HG02981 (cell line): ENCODE measurements around the gene UNC119B.

Experiments
- ATAC-seq: cut with Tn5 transposase; IDR thresholded peaks from one replicate; pipeline ENCODE4 v1.9.1; 2021; ENCODE audit warnings: mild to moderate bottlenecking, moderate library complexity; ENCODE audit not compliant: unreplicated experiment

The UNC119B gene

DNA sequence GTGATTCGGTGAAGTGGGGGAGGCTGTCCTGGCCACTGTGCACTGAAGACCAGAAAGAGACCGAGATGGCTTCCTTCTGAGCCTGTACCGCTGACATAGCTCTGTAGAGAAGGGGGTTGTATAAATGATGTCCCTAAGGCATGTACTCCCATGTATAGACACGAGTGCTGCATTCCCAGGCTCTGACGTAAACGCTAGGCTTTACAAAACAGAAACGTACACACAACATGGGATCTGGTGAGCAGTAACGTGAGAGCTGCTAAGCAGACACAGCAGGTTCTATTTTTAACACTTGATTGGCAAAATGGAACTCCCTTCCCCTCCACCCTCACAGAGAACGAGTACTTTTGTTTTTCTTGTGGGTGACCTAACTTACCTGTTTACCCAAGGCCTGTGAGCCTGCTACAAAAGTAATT is 51.3 kb downstream of the UNC119B start:
- no peak for ATAC-seq

DNA sequence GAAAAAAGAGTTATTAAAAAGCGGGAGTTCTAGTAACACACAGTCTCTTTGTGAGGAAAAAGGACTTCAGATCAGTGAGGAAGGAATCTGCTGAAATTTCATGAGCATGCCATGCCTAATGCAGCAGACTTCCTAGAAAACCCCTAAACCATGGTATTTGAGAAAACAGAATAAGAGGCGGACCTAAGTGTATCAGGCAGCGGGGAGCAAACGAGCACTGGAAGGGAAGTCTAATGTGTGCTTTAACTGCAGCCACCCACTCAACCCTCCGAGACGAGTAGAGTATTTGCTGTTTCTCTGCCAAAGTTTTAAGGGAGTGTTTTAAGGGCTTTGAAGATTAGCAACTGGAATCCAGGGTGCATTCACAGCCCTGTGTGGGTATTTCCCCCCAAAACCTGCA is 51.8 kb downstream of the UNC119B start:
- no peak for ATAC-seq

DNA sequence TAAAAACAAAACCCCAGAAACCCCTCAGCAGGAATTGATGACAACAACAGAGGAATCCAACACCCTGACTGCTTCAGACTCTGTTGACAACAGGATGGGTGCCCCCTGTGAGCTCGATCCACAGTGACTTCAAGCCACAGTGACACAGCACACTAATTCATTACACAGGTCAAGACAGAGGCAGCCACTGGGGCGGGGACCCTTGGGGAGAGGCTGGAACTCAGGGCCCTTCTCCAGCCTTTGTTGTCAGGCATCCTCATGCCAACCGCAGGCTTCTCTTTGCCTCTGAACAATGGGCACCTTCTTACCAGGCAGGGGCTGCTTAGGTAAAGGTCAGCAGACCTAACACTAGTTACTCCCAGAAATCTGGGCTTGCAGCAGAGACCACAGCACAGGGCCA is 53.0 kb downstream of the UNC119B start:
- no peak for ATAC-seq

DNA sequence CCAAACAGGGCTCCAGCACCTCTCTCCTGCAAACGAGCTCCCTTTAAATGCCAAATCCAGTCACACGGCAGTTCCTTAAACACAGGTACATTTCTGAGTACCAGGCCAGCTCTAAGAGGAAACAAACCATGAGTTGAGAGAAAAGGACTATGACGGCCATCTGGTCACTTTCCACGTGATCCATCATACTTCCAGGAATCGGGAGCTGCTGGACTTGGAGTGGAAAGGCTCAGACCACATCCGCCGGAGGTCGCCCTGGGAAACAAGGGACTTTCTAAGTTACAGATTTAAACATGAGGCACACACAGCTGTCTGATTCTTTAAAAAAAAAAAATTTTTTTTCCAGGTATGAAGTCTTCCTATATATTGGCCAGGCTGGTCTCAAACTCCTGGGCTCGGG is 54.6 kb downstream of the UNC119B start:
- no peak for ATAC-seq

DNA sequence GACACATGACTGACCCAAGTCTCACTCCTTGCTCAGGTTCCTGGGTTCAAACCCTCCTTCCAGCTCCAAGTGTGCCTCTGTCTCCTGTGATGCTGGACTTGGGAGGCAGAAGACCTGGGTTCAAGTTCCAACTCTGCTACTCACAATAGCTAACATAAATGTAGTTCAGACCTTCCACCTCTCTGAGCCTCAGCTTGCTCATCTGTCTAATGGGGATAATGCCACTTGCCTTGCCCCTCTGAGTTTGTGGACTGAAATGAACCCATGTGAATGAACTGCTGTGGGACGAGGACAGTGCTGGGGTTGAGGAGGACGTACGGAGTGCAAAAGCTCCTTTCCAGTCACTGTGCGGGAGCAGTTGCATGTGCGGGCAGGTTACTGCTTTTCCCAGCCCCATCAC is 56.3 kb downstream of the UNC119B start:
- no peak for ATAC-seq

DNA sequence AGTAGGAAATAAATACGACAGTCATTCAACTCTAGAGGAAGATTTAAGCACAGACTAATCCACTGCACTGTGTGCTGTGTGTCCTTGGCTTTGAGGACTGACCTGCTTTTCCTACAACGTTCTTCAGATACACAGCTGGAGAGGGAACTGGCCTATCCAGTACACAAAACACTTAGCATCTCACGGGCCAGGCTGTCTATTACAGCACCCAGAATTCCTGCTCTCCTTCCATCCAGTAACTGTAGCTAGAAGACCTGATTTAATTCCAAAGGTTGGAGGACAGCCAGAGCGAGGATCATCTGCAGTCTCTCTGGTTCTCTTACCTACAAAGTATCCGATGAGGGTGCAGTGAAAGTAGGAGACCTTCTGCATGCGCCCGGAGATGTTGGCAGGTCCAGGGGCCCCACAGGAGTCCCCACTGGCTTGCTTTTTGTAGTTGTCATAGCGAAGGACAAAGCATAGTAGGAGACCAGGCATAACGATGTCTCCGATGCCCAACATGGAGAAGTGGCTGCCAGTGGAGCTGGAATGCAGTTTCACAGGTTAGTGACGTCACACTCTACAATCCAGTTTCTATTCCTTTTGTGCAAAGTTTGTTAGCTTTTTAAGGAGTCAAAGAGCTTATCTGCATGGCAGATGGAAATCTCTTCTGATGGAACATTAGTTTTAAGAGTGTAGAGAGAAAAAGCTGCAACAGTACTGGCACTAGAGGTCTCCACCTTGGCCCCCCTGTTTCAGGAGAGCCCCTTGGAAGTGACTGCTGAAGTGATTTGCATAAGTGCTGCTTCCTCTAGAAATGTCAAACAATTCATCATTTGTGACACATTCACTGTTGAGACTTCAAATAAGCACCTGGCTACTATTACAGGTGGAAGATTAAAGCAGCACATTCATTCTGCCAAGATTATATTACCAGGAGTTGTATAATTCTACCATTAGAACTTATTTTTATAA is 57.1 kb downstream of the UNC119B start:
- ATAC-seq: no peak

DNA sequence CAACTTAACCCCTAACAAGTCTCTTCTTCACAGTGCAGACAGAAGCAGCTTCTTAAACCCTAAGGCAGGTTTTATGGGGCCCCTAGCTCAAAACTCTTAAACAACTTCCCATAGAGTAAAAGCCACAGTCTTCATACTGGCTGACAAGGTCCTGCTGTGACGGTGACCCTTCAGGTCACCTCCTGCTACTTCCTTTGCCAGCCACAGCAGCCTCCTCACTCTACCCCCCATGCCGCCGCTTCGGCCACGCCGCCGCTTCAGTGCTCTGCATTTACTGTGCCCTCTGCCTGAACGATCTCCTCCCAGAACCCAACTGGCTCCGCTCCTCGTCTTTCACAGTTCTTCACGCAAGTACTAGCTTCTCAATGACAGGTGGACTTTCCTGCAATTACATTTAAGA is 60.8 kb downstream of the UNC119B start:
- ATAC-seq: no peak
